KOPT-K1 (cell line): ENCODE measurements around the gene LRRC46.

Experiments used
- H3K27ac ChIP-seq: fragments of 200-600 bp; sonication (generic); 2 replicates; pipeline ENCODE4 v1.5.1; 2016; ENCODE audit warnings: antibody characterized with exemption, mild to moderate bottlenecking, low read depth, low read length; ENCODE audit not compliant: poor library complexity, severe bottlenecking
- H3K36me3 ChIP-seq: fragments of 200-600 bp; sonication (generic); 2 replicates; pipeline ENCODE4 v1.5.1; 2017; ENCODE audit warnings: antibody characterized with exemption, mild to moderate bottlenecking, low read length, moderate library complexity; ENCODE audit not compliant: insufficient read depth
- H3K9me3 ChIP-seq: fragments of 200-600 bp; sonication (generic); 2 replicates; pipeline ENCODE4 v1.5.1; 2017; ENCODE audit warnings: antibody characterized with exemption, low read length, mild to moderate bottlenecking; ENCODE audit not compliant: insufficient read depth, poor library complexity, severe bottlenecking

The LRRC46 gene

GRCh38 chr17:47804461-47804860 lies 27.0 kb upstream of the LRRC46 start:
- Histone ChIP-seq H3K9me3 (no peaks in the 10 kb centered on the region), H3K36me3 (peaks cover 29% of the 10 kb centered on the region; the same call in 1 of the 2 replicates), H3K27ac (no peak overlapping the region)

GRCh38 chr17:47806026-47806912 lies 25.2 kb upstream of the LRRC46 start:
- Histone ChIP-seq H3K9me3 (no peaks in the 10 kb centered on the region), H3K27ac (no peak overlapping the region), H3K36me3 (peaks cover 45% of the 10 kb centered on the region)

GRCh38 chr17:47806913-47807255 lies 24.6 kb upstream of the LRRC46 start:
- peaks cover 50% of the 10 kb centered on the region for H3K36me3 ChIP-seq
- no peaks in the 10 kb centered on the region for H3K9me3 ChIP-seq
- no peak overlapping the region for H3K27ac ChIP-seq

GRCh38 chr17:47807421-47807820 lies 24.0 kb upstream of the LRRC46 start:
- Histone ChIP-seq H3K9me3 (no peaks in the 10 kb centered on the region), H3K27ac (no peak overlapping the region), H3K36me3 (peaks cover 54% of the 10 kb centered on the region)

GRCh38 chr17:47808036-47808829 lies 23.2 kb upstream of the LRRC46 start:
- Histone ChIP-seq H3K27ac (no peak overlapping the region), H3K36me3 (peaks cover 62% of the 10 kb centered on the region), H3K9me3 (no peaks in the 10 kb centered on the region)

GRCh38 chr17:47808830-47809480 lies 22.5 kb upstream of the LRRC46 start:
- no peaks in the 10 kb centered on the region for H3K9me3 ChIP-seq
- H3K36me3 ChIP-seq: peaks cover 70% of the 10 kb centered on the region
- H3K27ac ChIP-seq: no peak overlapping the region

GRCh38 chr17:47810200-47810821 lies 21.2 kb upstream of the LRRC46 start:
- Histone ChIP-seq H3K9me3 (no peaks in the 10 kb centered on the region), H3K27ac (no peak overlapping the region), H3K36me3 (peaks cover 83% of the 10 kb centered on the region)

GRCh38 chr17:47810901-47811635 lies 20.4 kb upstream of the LRRC46 start:
- Histone ChIP-seq H3K36me3 (peaks cover 91% of the 10 kb centered on the region), H3K9me3 (no peaks in the 10 kb centered on the region), H3K27ac (no peak overlapping the region)

- H3K27ac ChIP-seq: no peak overlapping the region
- H3K36me3 ChIP-seq: peaks cover 96% of the 10 kb centered on the region
These were observed 19.8 kb upstream of the LRRC46 start for GRCh38 chr17:47811709-47812108.

GRCh38 chr17:47812146-47812920 lies 19.1 kb upstream of the LRRC46 start:
- Histone ChIP-seq H3K36me3 (peaks cover 96% of the 10 kb centered on the region), H3K9me3 (no peaks in the 10 kb centered on the region), H3K27ac (no peak overlapping the region)

More at GRCh38 chr17:47811709-47812108, 19.8 kb upstream of the LRRC46 start:
- no peaks in the 10 kb centered on the region for H3K9me3 ChIP-seq

- Histone ChIP-seq H3K9me3 (no peaks in the 10 kb centered on the region), H3K36me3 (peaks cover 96% of the 10 kb centered on the region), H3K27ac (no peak overlapping the region)
These were observed 18.4 kb upstream of the LRRC46 start for GRCh38 chr17:47813077-47813476.

- H3K27ac ChIP-seq: no peak overlapping the region
- H3K9me3 ChIP-seq: no peaks in the 10 kb centered on the region
- peaks cover 96% of the 10 kb centered on the region for H3K36me3 ChIP-seq
These were observed 17.9 kb upstream of the LRRC46 start for GRCh38 chr17:47813512-47814031.

- H3K36me3 ChIP-seq: peaks cover 82% of the 10 kb centered on the region
- H3K9me3 ChIP-seq: no peaks in the 10 kb centered on the region
- no peak overlapping the region for H3K27ac ChIP-seq
These were observed 16.2 kb upstream of the LRRC46 start for GRCh38 chr17:47815106-47815918.
